Natural killer cell (primary cell): ENCODE measurements around the gene TNNI2. TPM values are rescaled to one million over a fixed set of nuclear protein-coding genes. Genes with fewer than 3 reads are reported as not detected.

Experiments used
- ATAC-seq, 3 donors: fragments of 150-1000 bp in 2 of 3; fragments of 200-7000 bp in 1 of 3; cut with Tn5 transposase; 1 replicate in 1 of 3; 2 replicates in 2 of 3; pipeline ENCODE4 v1.10.0; 2021; ENCODE audit warnings: mild to moderate bottlenecking in 2 of 3, moderate library complexity in 2 of 3
- DNase-seq, 2 donors: peaks; one replicate each; pipeline versions ENCODE4 v3.0.0 to v3.0.0-alpha.2; 2013 to 2021; ENCODE audit warnings: mixed read lengths in 1 of 2
- H3K27ac ChIP-seq: one replicate; pipeline ENCODE4 v1.5.1; 2013; ENCODE audit warnings: mild to moderate bottlenecking, low read length
- H3K27me3 ChIP-seq: one replicate; pipeline ENCODE4 v1.6.1; 2013; ENCODE audit warnings: low read length; ENCODE audit not compliant: control insufficient read depth, insufficient read depth
- H3K36me3 ChIP-seq: one replicate; pipeline ENCODE4 v1.6.1; 2013; ENCODE audit warnings: low read length; ENCODE audit not compliant: control insufficient read depth, insufficient read depth
- H3K4me1 ChIP-seq: one replicate; pipeline ENCODE4 v1.6.1; 2013; ENCODE audit warnings: low read length; ENCODE audit not compliant: control insufficient read depth, insufficient read depth
- H3K4me3 ChIP-seq: one replicate; pipeline ENCODE4 v1.5.1; 2013; ENCODE audit warnings: low read length
- H3K9me3 ChIP-seq: one replicate; pipeline ENCODE4 v1.6.1; 2013; ENCODE audit warnings: low read length; ENCODE audit not compliant: control insufficient read depth, insufficient read depth
- H3K27ac Mint-ChIP-seq, 2 donors: one replicate each; pipeline ENCODE4 v1.8.0; 2022; ENCODE audit warnings: mild to moderate bottlenecking in 2 of 2, mixed read lengths in 2 of 2, moderate library complexity in 1 of 2
- H3K27me3 Mint-ChIP-seq, 2 donors: one replicate each; pipeline ENCODE4 v1.8.0; 2022; ENCODE audit warnings: low read depth in 2 of 2, mixed read lengths in 2 of 2
- H3K36me3 Mint-ChIP-seq: one replicate; pipeline ENCODE4 v1.8.0; 2022; ENCODE audit warnings: mixed read lengths
- H3K4me1 Mint-ChIP-seq, 2 donors: one replicate each; pipeline ENCODE4 v1.8.0; 2022; ENCODE audit warnings: mixed read lengths in 2 of 2
- H3K4me3 Mint-ChIP-seq: one replicate; pipeline ENCODE4 v1.8.0; 2022; ENCODE audit warnings: mild to moderate bottlenecking, moderate library complexity, mixed read lengths
- H3K9me3 Mint-ChIP-seq, 2 donors: one replicate each; pipeline ENCODE4 v1.8.0; 2022; ENCODE audit warnings: mixed read lengths in 2 of 2
- WGBS: methylation state at CpG from one replicate; pipeline ENCODE4 v1.1.7; 2013; ENCODE audit warnings: missing lambda C conversion rate; ENCODE audit not compliant: insufficient coverage; 5-methylcytosine and 5-hydroxymethylcytosine counted together
- intact Hi-C: fragments of 100-400 bp; cut with micrococcal nuclease; formaldehyde crosslinking; loops from one replicate; pipeline ENCODE4 v1.14.2; 2022
- total RNA-seq, 4 donors: library from RNA; stranded (reverse); fragments of 120-200 nt in 1 of 4; gene quantifications; one replicate each; pipeline versions ENCODE4 v1.2.3 to v1.2.4, GENCODE V29; 2013 to 2022
- TF ChIP-seq, protein P1 (sequence below): fragments of 200-600 bp; IDR thresholded peaks from one replicate; pipeline ENCODE4 v1.8.0; 2022; ENCODE audit warnings: antibody characterized with exemption

Gene TNNI2
- total RNA-seq, 3 donors from 2014 or later (not counting 1 experiment from before 2014, with no cell fraction given), result 1.2 to 5.4 (median 3.6) TPM

DNA sequence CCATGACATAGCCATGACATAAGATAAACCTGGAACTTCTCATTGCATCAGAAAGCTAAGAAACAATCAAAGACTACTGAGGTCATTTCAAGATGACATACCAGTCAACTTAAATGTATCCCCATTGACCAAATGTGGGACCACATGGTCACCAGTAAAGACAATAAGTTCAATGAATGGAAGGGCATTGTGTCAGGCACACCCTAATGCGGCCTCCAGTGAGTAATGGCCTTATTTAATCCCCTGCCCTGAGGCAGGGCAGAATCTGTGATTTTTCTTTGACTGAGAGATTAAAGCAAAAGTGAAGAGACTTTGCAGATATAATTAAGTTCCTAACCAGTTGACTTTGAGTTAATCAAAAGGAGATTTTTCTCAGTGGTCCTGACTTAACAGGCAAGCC is 21.3 kb upstream of the TNNI2 start:
- intact Hi-C loops, result no loop called here
- Histone ChIP-seq H3K4me1 (peaks cover 9% of the 10 kb centered on the region), H3K9me3 (peaks cover 20% of the 10 kb centered on the region), H3K27ac (no peak overlapping the region), H3K36me3 (no peaks in the 10 kb centered on the region), H3K4me3 (no peak overlapping the region), H3K27me3 (no peaks in the 10 kb centered on the region)
- peaks cover 7 to 9% of the 10 kb centered on the region in 2 donors for H3K27me3 Mint-ChIP-seq
- peaks cover 0 to 9% of the 10 kb centered on the region in 2 donors for H3K9me3 Mint-ChIP-seq
- DNase-seq (no peak), ATAC-seq (no peak)
- H3K4me1 Mint-ChIP-seq, result peaks cover 5 to 6% of the 10 kb centered on the region in 2 donors
- H3K4me3 Mint-ChIP-seq, result no peak overlapping the region
- TF ChIP-seq, protein P1, sequence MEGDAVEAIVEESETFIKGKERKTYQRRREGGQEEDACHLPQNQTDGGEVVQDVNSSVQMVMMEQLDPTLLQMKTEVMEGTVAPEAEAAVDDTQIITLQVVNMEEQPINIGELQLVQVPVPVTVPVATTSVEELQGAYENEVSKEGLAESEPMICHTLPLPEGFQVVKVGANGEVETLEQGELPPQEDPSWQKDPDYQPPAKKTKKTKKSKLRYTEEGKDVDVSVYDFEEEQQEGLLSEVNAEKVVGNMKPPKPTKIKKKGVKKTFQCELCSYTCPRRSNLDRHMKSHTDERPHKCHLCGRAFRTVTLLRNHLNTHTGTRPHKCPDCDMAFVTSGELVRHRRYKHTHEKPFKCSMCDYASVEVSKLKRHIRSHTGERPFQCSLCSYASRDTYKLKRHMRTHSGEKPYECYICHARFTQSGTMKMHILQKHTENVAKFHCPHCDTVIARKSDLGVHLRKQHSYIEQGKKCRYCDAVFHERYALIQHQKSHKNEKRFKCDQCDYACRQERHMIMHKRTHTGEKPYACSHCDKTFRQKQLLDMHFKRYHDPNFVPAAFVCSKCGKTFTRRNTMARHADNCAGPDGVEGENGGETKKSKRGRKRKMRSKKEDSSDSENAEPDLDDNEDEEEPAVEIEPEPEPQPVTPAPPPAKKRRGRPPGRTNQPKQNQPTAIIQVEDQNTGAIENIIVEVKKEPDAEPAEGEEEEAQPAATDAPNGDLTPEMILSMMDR, result no peak
- H3K36me3 Mint-ChIP-seq, result no peaks in the 10 kb centered on the region
- WGBS, result 93% methylated on average over 1 of the region's 1 CpG
- H3K27ac Mint-ChIP-seq, result no peak overlapping the region

DNA sequence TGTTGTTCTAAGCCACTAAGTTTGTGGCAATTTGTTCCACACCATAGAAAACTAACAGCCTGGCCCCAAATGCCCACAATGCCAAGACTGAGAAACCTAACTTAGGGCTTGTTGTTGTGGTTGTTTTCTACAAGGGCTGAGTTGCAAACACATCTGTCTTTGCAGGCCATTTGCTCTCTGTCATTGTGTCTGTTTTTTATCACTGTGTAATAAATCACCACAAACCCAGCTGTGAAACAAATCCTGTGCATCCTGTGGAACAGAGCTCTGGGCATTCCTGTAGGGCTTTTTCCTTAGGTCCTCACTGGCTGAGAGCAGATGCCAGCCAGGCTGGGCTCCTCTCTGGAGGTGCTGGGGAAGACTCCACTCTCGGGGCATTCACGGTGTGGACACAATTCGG is 19.7 kb upstream of the TNNI2 start:
- no peaks in the 10 kb centered on the region for H3K27me3 ChIP-seq
- no peaks in the 10 kb centered on the region for H3K36me3 ChIP-seq
- Mint-ChIP-seq H3K4me1 (peaks cover 5 to 6% of the 10 kb centered on the region in 2 donors), H3K27me3 (peaks cover 0 to 5% of the 10 kb centered on the region in 2 donors), H3K4me3 (no peak overlapping the region), H3K27ac (no peak overlapping the region), H3K36me3 (no peaks in the 10 kb centered on the region), H3K9me3 (peaks cover 0 to 9% of the 10 kb centered on the region in 2 donors)
- 95% methylated on average over 3 of the region's 3 CpGs for WGBS
- H3K4me1 ChIP-seq, result peaks cover 9% of the 10 kb centered on the region
- TF ChIP-seq, protein P1, result no peak
- H3K4me3 ChIP-seq, result no peak overlapping the region
- peak in 1 of 3 donors; percentile 54 for ATAC-seq
- H3K9me3 ChIP-seq, result peaks cover 20% of the 10 kb centered on the region
- DNase-seq, result no peak
- intact Hi-C loops, result no loop called here
- H3K27ac ChIP-seq, result no peak overlapping the region

DNA sequence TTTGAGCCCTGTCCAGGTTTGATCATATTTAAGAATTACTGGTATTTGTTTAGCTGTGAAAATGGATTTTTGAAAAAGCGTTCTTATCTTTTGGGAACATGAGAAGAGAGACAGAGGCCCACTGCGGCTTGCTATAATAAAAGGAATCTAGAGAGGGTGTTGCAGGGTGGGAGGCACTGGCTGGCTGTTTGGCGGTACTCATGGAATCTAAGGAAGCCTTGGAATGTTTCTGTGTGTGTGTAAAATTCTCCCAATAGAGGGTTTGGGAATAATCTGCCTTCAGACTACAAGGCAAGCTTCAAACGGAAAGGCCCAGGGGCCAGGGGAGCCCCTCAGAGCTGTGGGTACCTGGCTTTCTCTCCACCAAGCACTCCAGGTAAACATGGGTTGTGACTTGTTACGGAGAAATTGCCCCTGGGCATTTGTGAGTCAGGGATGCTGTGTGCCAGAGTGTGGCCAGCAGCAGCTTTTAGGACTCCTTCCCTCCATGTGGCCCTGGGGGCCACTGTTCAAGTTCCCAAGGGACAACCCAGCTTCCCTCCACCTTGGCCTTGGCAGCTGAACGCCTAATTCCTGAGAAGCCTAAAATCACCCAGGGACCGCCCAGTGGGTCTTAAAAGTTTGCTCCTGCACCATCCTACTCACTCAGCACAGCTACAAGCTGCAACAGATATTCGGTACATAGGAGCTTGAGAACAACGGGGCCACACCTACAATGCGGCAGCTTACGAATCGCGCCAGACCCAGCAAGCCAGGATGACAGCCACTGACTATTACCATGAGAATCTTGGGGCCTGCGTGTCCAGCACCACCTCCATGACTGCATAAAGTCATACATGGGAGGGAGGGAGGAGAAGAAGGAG is 18.1 kb upstream of the TNNI2 start:
- Histone ChIP-seq H3K27ac (no peak overlapping the region), H3K9me3 (peaks cover 20% of the 10 kb centered on the region), H3K36me3 (no peaks in the 10 kb centered on the region), H3K27me3 (no peaks in the 10 kb centered on the region), H3K4me3 (no peak overlapping the region), H3K4me1 (peaks cover 9% of the 10 kb centered on the region)
- H3K4me1 Mint-ChIP-seq, result peaks cover 5 to 6% of the 10 kb centered on the region in 2 donors
- intact Hi-C loops, result loop anchor here (10.0 kb wide), 1 partner anchor 46 kb away; no protein-coding TSS in a partner anchor
- peaks cover 0 to 9% of the 10 kb centered on the region in 2 donors for H3K9me3 Mint-ChIP-seq
- peaks cover 0 to 5% of the 10 kb centered on the region in 2 donors for H3K27me3 Mint-ChIP-seq
- H3K27ac Mint-ChIP-seq, result no peak overlapping the region
- no peak overlapping the region for H3K4me3 Mint-ChIP-seq
- DNase-seq (no peak), ATAC-seq (no peak)
- TF ChIP-seq, protein P1, result no peak
- H3K36me3 Mint-ChIP-seq, result no peaks in the 10 kb centered on the region
- WGBS, result 94% methylated on average over 14 of the region's 14 CpGs
